NCI-H526 treated with DMSO at 0.1 percent for 48 hours (cell line): ENCODE data around the gene TTBK1.
"Not testable (repeated sequence)": the region's sequence is repeated elsewhere in the genome, so short reads cannot be mapped to it uniquely, and the experiment has no call there.

ENCODE experiments used
- DNase-seq: peaks from one replicate; lab custom pipeline; 2025; lab: John Stamatoyannopoulos, UW

Gene TTBK1

GRCh38 chr6:43287717-43288679 lies 44.7 kb downstream of the TTBK1 start:
- no peak for DNase-seq

GRCh38 chr6:43290339-43290904 lies 47.1 kb downstream of the TTBK1 start:
- no peak for DNase-seq

DNA sequence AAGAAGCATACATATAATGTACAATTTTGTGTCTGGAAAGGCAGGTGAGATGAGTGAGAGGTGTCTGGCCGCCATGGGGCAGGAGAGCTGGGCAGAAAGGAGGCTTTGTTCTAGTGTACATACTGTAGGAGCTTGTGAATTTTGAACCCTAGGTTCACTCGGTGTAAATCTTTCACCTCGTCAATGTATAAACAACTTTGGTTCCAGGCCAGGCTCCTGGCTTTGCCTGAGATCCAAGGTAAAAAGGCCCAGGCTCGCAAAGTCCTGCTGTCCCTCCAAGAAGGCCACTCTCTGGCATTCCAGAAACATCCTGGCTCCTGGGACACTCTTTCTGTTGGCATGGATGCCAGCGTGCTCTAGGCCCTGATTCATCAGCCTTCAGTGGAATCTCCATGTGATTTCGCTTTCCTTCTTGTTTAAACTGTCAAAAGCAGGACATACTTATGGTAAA lies 47.6 kb downstream of the TTBK1 start:
- DNase-seq: no peak

DNA sequence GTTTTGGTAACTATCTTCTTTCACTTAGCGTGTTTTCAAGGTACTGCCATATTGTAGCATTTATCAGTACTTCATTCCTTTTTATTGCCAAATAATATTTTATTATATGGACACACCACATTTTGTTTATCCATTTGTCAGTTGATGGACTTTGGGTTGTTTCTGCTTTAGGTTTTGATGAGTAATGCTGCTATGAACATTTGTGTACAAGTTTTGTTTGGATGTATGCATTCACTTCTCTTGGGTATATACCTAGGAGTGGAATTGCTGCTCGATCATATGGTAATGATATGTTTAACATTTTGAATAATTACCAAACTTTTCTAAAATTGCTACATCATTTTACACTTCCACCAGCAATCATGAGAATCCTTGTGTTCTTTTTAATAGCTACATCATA lies 48.4 kb downstream of the TTBK1 start:
- DNase-seq: no peak

- no peak for DNase-seq
These were observed 49.1 kb downstream of the TTBK1 start for GRCh38 chr6:43292341-43292740.

- DNase-seq: no peak
These were observed 49.6 kb downstream of the TTBK1 start for GRCh38 chr6:43292763-43293318.

DNA sequence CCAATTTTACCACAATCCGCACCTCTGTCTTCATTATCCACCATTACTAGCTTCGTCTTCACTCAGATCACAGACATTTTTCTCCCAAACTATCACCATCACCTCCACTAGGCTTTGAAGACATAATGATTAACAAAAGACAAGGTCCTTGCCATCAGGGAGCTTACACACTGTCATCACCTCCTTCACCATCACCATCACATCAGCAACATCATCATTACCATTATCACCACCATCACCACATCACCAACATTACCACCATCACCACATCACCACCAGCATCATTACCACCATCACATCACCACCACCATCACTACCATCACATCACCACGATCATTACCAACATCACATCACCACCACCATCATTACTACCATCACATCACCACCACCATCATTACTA lies 50.4 kb downstream of the TTBK1 start:
- no peak for DNase-seq

DNA sequence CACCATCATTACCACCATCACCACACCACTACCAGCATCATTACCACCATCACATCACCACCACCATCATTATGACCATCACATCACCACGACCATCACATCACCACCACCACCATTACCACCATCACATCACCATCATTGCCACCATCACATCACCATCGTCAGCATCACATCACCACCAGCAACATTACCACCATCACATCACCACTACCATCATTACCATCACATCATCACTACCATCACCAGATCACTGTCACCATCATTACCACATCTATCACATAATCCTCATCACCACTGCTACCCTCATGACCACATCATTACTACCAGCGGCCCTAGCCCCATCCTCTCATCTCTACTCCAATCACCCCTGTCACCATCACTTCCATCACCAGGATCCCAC lies 51.3 kb downstream of the TTBK1 start:
- no peak for DNase-seq

DNA sequence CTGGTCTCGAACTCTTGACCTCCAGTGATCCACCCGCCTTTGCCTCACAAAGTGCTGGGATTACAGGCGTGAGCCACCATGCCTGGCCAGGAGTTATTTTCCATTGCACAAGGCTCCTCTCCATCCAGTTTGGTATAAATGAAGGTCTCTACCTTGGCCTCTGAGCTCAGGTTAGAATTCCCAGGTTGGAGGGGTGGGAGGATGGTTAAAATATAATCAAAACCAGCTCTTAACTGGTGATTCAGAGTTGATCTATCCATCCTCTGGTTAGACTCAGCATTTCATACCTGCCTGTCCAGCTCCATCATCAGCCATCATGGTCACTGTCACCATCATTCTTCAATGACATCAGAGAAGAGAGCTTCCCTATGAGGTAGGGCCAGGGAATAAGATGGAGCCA lies 52.2 kb downstream of the TTBK1 start:
- DNase-seq: no peak

GRCh38 chr6:43296780-43297497 lies 53.7 kb downstream of the TTBK1 start:
- DNase-seq: no peak

GRCh38 chr6:43297644-43298564 lies 54.6 kb downstream of the TTBK1 start, which contains the start of gene SLC22A7:
TSS of gene SLC22A7 (plus strand) at chr6:43298260. CDS start at chr6:43298359, 99 bp downstream.
- no peak for DNase-seq

DNA sequence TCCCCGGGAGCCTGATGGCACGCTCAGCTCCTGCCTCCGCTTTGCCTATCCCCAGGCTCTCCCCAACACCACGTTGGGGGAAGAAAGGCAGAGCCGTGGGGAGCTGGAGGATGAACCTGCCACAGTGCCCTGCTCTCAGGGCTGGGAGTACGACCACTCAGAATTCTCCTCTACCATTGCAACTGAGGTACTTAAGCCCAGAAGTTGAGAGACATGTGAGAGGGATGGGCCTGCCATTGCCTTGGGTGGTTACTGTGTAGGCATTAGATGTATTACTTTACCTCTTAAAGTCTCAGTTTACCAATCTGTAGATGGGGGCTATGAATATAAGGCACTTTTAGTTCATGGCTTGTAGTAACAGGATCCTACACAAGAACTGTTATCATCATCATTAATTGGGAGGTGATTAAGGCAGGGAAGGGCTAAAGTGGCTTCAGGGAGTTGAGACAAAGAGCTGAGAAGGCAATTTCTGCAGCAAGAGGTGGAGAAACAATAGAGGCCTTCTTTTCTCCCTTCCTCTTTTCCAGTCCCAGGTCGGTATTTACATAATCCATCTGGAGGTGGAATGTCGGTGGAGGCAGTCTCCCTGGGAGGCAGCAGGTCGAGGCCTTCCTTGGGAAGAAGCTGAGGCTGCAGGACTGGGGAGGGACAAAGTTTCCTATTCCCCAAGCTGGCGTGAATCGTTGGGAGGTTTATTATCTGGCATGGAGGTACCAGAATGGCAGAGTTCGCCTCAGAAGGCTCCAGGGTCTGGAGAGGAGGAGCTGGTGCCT lies 55.5 kb downstream of the TTBK1 start:
- DNase-seq: no peak

GRCh38 chr6:43299338-43300293 lies 56.3 kb downstream of the TTBK1 start:
- no peak for DNase-seq

DNA sequence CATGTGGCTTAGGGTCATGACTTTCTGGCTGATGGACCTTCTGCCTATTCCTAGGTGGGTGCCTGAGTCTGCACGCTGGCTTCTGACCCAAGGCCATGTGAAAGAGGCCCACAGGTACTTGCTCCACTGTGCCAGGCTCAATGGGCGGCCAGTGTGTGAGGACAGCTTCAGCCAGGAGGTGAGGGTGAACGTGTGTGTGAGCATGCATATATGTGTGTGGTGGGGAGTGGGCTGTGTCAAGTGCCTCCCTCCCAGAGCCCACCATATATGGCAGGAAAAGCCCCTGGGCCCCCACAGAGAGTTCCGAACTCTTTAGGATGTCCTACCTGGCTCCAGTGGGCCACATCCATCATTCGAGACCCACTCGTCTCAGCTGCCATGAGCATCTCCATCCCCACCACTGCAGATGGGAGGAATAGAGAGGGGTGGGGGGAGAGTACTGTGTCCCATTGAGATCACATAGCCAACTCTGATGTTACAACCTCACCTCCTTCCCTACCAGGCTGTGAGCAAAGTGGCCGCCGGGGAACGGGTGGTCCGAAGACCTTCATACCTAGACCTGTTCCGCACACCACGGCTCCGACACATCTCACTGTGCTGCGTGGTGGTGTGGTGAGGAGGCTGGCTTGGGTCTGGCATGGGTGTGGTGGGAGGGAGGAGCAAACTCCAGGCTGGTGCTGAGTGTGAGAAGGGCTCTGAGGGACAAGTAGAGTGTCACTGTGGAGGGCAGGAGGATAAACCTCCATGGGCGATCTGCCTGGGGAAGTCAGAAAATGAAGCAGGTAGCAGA lies 58.0 kb downstream of the TTBK1 start:
- no peak for DNase-seq

DNA sequence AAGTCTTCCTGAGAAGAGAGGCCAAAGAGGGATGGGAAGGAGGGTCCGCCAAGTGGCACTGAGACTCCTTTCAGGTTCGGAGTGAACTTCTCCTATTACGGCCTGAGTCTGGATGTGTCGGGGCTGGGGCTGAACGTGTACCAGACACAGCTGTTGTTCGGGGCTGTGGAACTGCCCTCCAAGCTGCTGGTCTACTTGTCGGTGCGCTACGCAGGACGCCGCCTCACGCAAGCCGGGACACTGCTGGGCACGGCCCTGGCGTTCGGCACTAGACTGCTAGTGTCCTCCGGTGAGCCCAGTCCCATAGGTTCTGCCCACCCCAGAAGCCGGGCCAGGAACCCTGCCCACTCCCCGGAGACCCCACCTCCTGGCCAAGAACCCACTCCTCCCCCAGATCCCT lies 58.8 kb downstream of the TTBK1 start:
- DNase-seq: no peak

GRCh38 chr6:43303006-43303405 lies 59.7 kb downstream of the TTBK1 start:
- not testable (repeated sequence) for DNase-seq

DNA sequence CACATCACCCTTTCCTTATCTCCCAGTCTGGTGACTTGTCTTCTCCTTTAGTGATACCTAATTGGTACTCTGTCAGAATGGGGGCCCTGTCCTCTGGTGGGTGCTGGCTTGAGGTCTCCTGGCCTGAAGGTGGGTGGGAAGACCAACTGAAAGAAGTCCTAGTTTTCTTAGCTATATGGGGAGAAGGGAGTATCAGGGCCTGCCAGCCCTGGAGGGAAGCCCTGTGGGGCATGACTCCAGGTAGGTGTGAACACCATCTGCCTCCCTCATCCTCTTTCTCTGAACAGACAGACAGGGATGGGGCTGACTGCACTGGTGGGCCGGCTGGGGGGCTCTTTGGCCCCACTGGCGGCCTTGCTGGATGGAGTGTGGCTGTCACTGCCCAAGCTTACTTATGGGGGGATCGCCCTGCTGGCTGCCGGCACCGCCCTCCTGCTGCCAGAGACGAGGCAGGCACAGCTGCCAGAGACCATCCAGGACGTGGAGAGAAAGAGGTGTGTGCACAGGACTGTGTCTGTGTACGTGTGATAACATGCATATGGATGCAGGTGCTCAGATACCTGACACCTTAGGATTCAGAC lies 60.6 kb downstream of the TTBK1 start:
- DNase-seq: no peak

- no peak for DNase-seq
These were observed 61.1 kb downstream of the TTBK1 start for GRCh38 chr6:43304361-43304760.
